ENCODE data around the gene THRAP3. TPM values are rescaled to one million over a fixed set of nuclear protein-coding genes. Genes with fewer than 3 reads are reported as not detected.
A peak's percentile ranks its signal among the peaks of the same experiment; 100 is the strongest.

Gene THRAP3
- total RNA-seq, 4 donors from 2014 or later: 90.3 to 116 (median 104) TPM

DNA sequence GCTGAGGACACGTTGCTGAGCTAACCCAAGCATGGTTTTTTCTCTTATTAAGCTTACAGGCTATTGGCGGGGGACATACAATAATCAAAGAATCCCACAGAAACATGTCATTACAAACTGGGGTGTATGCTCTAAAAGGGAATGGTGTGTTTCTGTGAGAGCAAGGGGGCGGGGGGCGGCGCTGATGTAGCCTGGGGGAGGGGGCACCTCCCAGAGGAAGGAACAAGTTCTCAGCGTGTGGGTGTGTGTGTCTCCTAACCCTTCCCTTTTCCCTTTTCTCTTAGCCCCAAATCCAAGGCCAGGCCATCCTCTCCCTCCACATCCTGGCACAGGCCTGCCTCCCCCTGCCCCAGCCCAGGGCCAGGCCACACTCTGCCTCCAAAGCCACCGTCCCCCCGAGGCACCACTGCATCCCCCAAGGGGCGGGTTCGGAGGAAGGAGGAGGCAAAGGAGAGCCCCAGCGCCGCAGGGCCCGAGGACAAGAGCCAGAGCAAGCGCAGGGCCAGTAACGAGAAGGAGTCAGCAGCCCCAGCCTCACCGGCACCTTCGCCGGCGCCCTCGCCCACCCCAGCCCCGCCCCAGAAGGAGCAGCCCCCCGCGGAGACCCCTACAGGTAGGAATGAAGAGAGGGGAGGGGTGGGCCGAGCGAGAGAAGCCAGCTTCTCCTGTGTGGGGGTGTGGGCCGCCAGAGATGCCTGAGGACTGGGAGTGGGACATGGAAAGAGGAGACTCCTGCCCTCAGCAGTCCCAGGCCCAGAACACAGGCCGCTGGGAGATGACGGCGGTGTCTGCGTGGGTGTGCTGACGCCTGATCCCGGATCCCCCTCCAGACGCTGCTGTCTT, 46.4 kb upstream of the THRAP3 start:
- intact Hi-C loops (cut with DNase I): no loop called here
- H3K9me3 ChIP-seq: no peaks in the 10 kb centered on the region
- H3K27me3 ChIP-seq: no peaks in the 10 kb centered on the region
- H3K4me3 ChIP-seq: no peak overlapping the region
- TF ChIP-seq EP300 (IDR thresholded peaks at IDR 0.05) (no peak), POLR2A (IDR thresholded peaks at IDR 0.05; ENCODE audit: low read depth) (no peak), POLR2AphosphoS5 (IDR thresholded peaks at IDR 0.05) (no peak)
- TF ChIP-seq, protein P1, sequence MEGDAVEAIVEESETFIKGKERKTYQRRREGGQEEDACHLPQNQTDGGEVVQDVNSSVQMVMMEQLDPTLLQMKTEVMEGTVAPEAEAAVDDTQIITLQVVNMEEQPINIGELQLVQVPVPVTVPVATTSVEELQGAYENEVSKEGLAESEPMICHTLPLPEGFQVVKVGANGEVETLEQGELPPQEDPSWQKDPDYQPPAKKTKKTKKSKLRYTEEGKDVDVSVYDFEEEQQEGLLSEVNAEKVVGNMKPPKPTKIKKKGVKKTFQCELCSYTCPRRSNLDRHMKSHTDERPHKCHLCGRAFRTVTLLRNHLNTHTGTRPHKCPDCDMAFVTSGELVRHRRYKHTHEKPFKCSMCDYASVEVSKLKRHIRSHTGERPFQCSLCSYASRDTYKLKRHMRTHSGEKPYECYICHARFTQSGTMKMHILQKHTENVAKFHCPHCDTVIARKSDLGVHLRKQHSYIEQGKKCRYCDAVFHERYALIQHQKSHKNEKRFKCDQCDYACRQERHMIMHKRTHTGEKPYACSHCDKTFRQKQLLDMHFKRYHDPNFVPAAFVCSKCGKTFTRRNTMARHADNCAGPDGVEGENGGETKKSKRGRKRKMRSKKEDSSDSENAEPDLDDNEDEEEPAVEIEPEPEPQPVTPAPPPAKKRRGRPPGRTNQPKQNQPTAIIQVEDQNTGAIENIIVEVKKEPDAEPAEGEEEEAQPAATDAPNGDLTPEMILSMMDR (IDR thresholded peaks at IDR 0.05): no peak
- no peak for DNase-seq (ENCODE audit: extremely low spot score)
- peaks cover 53 to 91% (median 70%) of the 10 kb centered on the region in 4 donors for H3K4me1 ChIP-seq
- H3K36me3 ChIP-seq: peaks cover 77 to 91% (median 90%) of the 10 kb centered on the region in 4 donors
- peak overlapping the region; percentile 70 to 89 (median 78) for H3K27ac ChIP-seq (replicated peaks in 1 of 4)
- WGBS: 82% methylated on average over 32 of the region's 33 CpGs

DNA sequence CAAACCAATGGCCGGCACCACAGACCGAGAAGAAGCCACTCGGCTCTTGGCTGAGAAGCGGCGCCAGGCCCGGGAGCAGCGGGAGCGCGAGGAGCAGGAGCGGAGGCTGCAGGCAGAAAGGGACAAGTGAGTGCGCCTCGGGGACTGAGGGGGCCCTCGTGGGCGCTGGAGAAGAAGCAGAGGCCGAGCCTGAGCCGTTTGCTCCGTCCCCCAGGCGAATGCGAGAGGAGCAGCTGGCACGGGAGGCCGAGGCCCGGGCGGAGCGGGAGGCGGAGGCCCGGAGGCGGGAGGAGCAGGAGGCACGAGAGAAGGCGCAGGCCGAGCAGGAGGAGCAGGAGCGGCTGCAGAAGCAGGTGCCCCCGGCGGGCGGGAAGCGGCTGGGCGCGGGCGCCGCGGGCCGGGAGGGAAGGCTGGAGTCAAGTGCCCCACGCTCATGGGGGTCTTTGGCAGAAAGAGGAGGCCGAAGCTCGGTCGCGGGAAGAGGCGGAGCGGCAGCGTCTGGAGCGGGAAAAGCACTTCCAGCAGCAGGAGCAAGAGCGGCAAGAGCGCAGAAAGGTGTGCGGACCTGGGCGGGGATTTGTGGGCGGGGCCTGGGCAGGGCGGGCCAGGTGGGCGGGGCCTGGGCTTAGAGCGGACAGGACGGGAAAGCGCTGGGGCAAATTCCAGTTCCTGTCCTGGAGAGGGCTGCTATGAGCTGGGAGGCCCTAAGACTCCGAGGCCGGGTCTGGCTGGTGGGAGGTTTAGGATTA, 45.6 kb upstream of the THRAP3 start:
- WGBS: 81% methylated on average over 61 of the region's 62 CpGs
- Histone ChIP-seq H3K27me3 (no peaks in the 10 kb centered on the region), H3K9me3 (no peaks in the 10 kb centered on the region), H3K4me1 (peaks cover 49 to 91% (median 72%) of the 10 kb centered on the region in 4 donors), H3K27ac (replicated peaks in 1 of 4) (peak overlapping the region; percentile 70 to 89 (median 78)), H3K36me3 (peaks cover 70 to 83% (median 82%) of the 10 kb centered on the region in 4 donors), H3K4me3 (no peak overlapping the region)
- intact Hi-C loops (cut with DNase I): no loop called here
- TF ChIP-seq EP300 (IDR thresholded peaks at IDR 0.05) (no peak), POLR2A (IDR thresholded peaks at IDR 0.05; ENCODE audit: low read depth) (no peak), POLR2AphosphoS5 (IDR thresholded peaks at IDR 0.05) (no peak)
- TF ChIP-seq, protein P1 (IDR thresholded peaks at IDR 0.05): no peak
- DNase-seq (ENCODE audit: extremely low spot score): no peak

DNA sequence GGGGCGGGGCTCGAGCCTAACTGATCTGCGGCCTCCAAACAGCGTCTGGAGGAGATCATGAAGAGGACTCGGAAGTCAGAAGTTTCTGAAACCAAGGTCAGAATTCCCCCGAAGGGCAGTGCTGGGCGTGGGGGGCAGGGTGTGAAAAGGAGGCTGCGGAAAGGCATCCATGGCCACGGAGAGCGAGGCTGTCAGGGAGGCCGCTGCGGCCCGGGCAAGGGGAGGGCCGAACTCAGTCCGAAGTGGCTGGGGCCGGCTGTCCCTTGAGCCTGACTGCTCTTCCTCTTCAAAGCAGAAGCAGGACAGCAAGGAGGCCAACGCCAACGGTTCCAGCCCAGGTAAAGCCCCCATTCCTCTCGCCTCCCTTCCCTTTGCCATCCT, 45.0 kb upstream of the THRAP3 start:
- Histone ChIP-seq H3K4me1 (peaks cover 44 to 93% (median 72%) of the 10 kb centered on the region in 4 donors), H3K36me3 (peaks cover 64 to 77% (median 76%) of the 10 kb centered on the region in 4 donors), H3K4me3 (no peak overlapping the region), H3K27ac (replicated peaks in 1 of 4) (peak overlapping the region; percentile 70 to 89 (median 78)), H3K27me3 (no peaks in the 10 kb centered on the region), H3K9me3 (no peaks in the 10 kb centered on the region)
- 90% methylated on average over 19 of the region's 19 CpGs for WGBS
- TF ChIP-seq, protein P1 (IDR thresholded peaks at IDR 0.05): no peak
- TF ChIP-seq POLR2A (IDR thresholded peaks at IDR 0.05; ENCODE audit: low read depth) (no peak), EP300 (IDR thresholded peaks at IDR 0.05) (no peak), POLR2AphosphoS5 (IDR thresholded peaks at IDR 0.05) (no peak)
- DNase-seq (ENCODE audit: extremely low spot score): no peak
- intact Hi-C loops (cut with DNase I): no loop called here

DNA sequence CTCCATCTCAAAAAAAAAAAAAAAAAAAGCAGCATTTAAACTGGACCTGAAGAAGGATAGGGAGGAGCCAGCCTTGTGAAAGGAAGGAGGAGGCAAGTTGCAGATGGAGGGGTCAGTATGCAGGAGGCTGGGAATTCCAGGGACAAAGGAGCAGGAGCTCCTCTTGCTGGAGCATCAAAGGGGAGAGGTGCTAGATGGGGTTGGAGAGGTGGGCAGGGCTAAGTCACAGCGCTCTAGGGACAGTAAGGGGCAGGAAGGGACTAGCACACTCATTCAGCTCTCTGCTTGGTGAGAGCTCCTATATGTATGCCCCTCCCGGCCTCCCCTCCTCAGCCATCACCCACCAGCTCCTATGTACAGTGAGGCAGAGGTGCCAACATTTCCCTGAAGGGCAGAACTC, 41.5 kb upstream of the THRAP3 start:
- Histone ChIP-seq H3K27me3 (no peaks in the 10 kb centered on the region), H3K36me3 (peaks cover 36 to 43% (median 41%) of the 10 kb centered on the region in 4 donors), H3K4me1 (peaks cover 24 to 73% (median 52%) of the 10 kb centered on the region in 4 donors), H3K9me3 (no peaks in the 10 kb centered on the region), H3K4me3 (no peak overlapping the region), H3K27ac (replicated peaks in 1 of 4) (peak overlapping the region; percentile 76 to 89 (median 81))
- 38% methylated on average over 1 of the region's 2 CpGs for WGBS
- TF ChIP-seq, protein P1 (IDR thresholded peaks at IDR 0.05): no peak
- TF ChIP-seq POLR2A (IDR thresholded peaks at IDR 0.05; ENCODE audit: low read depth): no peak
- no peak for TF ChIP-seq POLR2AphosphoS5 (IDR thresholded peaks at IDR 0.05)
- TF ChIP-seq EP300 (IDR thresholded peaks at IDR 0.05): no peak
- no peak for DNase-seq (ENCODE audit: extremely low spot score)
- intact Hi-C loops (cut with DNase I): no loop called here

Data from esophagus muscularis mucosa (tissue), 4 donors.